Measurements from ENCODE around the gene ORAI2. TPM values are rescaled to one million over a fixed set of nuclear protein-coding genes. Genes with fewer than 3 reads are reported as not detected.
A peak's percentile ranks its signal among the peaks of the same experiment; 100 is the strongest.

ORAI2 gene
- total and polyA plus RNA-seq, 2 of the 13 experiments (the other 11 are each of a cell fraction or from before 2014, with no cell fraction given) = 3.0 to 6.0 TPM

DNA sequence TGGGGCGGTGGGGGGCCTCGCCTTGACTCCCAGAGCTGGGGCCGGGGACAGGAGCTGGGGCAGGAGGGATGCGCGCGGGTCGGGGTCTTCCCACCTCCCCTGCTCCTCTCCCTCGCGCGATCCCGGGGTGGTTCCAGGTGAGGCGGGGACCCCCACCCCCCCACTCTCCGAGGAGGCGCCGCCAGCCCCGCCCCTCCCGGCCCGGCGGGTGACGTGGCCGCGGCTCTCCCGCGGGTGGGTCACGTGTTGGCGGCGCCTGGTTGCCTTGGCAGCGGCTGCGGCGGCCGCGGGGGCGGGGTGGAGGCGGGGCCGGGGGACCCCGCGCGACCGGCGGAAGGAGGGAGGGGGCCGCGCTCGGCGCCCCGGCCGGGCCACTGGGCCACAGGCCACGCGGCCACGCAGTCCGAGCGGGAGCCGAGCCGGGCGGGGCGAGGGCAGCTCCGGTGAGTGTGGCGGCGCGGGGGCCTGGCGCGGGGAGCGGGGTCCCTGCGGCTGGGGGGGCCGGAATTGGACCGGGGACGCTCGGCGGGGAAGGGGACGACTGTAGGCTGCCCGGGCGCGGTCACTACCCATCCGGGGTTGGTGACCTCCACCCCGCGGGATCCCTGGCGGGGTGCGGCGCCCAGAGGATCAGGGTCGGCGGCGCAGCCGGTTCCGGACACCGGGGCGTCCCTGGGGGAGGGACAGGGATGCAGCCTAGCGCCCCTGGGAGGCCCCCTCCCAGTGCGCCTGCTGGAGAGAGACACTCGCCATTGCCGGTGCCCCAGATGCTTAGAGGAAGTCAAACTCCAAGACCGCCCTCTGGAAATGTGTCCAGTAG lies at the start of gene ORAI2 (continued):
- TF ChIP-seq, protein P1, sequence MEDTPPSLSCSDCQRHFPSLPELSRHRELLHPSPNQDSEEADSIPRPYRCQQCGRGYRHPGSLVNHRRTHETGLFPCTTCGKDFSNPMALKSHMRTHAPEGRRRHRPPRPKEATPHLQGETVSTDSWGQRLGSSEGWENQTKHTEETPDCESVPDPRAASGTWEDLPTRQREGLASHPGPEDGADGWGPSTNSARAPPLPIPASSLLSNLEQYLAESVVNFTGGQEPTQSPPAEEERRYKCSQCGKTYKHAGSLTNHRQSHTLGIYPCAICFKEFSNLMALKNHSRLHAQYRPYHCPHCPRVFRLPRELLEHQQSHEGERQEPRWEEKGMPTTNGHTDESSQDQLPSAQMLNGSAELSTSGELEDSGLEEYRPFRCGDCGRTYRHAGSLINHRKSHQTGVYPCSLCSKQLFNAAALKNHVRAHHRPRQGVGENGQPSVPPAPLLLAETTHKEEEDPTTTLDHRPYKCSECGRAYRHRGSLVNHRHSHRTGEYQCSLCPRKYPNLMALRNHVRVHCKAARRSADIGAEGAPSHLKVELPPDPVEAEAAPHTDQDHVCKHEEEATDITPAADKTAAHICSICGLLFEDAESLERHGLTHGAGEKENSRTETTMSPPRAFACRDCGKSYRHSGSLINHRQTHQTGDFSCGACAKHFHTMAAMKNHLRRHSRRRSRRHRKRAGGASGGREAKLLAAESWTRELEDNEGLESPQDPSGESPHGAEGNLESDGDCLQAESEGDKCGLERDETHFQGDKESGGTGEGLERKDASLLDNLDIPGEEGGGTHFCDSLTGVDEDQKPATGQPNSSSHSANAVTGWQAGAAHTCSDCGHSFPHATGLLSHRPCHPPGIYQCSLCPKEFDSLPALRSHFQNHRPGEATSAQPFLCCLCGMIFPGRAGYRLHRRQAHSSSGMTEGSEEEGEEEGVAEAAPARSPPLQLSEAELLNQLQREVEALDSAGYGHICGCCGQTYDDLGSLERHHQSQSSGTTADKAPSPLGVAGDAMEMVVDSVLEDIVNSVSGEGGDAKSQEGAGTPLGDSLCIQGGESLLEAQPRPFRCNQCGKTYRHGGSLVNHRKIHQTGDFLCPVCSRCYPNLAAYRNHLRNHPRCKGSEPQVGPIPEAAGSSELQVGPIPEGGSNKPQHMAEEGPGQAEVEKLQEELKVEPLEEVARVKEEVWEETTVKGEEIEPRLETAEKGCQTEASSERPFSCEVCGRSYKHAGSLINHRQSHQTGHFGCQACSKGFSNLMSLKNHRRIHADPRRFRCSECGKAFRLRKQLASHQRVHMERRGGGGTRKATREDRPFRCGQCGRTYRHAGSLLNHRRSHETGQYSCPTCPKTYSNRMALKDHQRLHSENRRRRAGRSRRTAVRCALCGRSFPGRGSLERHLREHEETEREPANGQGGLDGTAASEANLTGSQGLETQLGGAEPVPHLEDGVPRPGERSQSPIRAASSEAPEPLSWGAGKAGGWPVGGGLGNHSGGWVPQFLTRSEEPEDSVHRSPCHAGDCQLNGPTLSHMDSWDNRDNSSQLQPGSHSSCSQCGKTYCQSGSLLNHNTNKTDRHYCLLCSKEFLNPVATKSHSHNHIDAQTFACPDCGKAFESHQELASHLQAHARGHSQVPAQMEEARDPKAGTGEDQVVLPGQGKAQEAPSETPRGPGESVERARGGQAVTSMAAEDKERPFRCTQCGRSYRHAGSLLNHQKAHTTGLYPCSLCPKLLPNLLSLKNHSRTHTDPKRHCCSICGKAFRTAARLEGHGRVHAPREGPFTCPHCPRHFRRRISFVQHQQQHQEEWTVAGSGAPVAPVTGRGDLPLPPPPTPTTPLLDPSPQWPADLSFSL (CRISPR knock-in tag; IDR thresholded peaks at IDR 0.05) = no peak
- no peak for TF ChIP-seq ETV6 (CRISPR knock-in tag; conservative IDR thresholded peaks at IDR 0.05)
- TF ChIP-seq, protein P2, sequence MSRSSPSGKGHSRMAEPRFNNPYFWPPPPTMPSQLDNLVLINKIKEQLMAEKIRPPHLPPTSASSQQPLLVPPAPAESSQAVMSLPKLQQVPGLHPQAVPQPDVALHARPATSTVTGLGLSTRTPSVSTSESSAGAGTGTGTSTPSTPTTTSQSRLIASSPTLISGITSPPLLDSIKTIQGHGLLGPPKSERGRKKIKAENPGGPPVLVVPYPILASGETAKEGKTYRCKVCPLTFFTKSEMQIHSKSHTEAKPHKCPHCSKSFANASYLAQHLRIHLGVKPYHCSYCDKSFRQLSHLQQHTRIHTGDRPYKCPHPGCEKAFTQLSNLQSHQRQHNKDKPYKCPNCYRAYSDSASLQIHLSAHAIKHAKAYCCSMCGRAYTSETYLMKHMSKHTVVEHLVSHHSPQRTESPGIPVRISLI (CRISPR knock-in tag; IDR thresholded peaks at IDR 0.05; ENCODE audit: borderline replicate concordance) = no peak
- no peak for TF ChIP-seq SALL2 (CRISPR knock-in tag; IDR thresholded peaks at IDR 0.05)
- TF ChIP-seq UBTF (CRISPR knock-in tag; IDR thresholded peaks at IDR 0.05) = peak; percentile 39; the same call in 1 of the 2 replicates
- no peak for TF ChIP-seq KMT2B (CRISPR knock-in tag; IDR thresholded peaks at IDR 0.05)
- TF ChIP-seq, protein P3, sequence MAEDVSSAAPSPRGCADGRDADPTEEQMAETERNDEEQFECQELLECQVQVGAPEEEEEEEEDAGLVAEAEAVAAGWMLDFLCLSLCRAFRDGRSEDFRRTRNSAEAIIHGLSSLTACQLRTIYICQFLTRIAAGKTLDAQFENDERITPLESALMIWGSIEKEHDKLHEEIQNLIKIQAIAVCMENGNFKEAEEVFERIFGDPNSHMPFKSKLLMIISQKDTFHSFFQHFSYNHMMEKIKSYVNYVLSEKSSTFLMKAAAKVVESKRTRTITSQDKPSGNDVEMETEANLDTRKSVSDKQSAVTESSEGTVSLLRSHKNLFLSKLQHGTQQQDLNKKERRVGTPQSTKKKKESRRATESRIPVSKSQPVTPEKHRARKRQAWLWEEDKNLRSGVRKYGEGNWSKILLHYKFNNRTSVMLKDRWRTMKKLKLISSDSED (CRISPR knock-in tag; IDR thresholded peaks at IDR 0.05) = no peak
- no peak for TF ChIP-seq ZNF543 (CRISPR knock-in tag; IDR thresholded peaks at IDR 0.05)
- no peak for TF ChIP-seq NRL (CRISPR knock-in tag; IDR thresholded peaks at IDR 0.05; ENCODE audit: borderline replicate concordance)
- TF ChIP-seq FOXA1 (IDR thresholded peaks at IDR 0.05) = no peak
- no peak for TF ChIP-seq FOXA1 (CRISPR knock-in tag; IDR thresholded peaks at IDR 0.05)

Data from HepG2 (cell line).